Stomach (tissue), 9 donors: ENCODE results near the gene ANAPC10. TPM values are rescaled to one million over a fixed set of nuclear protein-coding genes. Genes with fewer than 3 reads are reported as not detected.

Experiments used
- DNase-seq, 2 donors: peaks; one replicate each; pipeline versions ENCODE4 v3.0.0 to v3.0.0-alpha.2; 2013 to 2019
- H3K27ac ChIP-seq, 5 donors: fragments of 200-600 bp in 4 of 5; sonication (generic) in 4 of 5; one replicate each; pipeline ENCODE4 v1.5.1; 2013 to 2019; ENCODE audit warnings: mild to moderate bottlenecking in 1 of 5, moderate library complexity in 1 of 5
- H3K27me3 ChIP-seq, 3 donors: fragments of 200-600 bp; sonication (generic); one replicate each; pipeline ENCODE4 v1.5.1; 2017 to 2019; ENCODE audit warnings: mixed run types in 1 of 3
- H3K36me3 ChIP-seq, 4 donors: fragments of 200-600 bp; sonication (generic); 1 replicate in 3 of 4; 2 replicates in 1 of 4; pipeline ENCODE4 v1.5.1; 2016 to 2019
- H3K4me1 ChIP-seq, 4 donors: fragments of 200-600 bp; sonication (generic); one replicate each; pipeline ENCODE4 v1.5.1; 2016 to 2019
- H3K4me3 ChIP-seq, 4 donors: fragments of 200-600 bp; sonication (generic) in 3 of 4; one replicate each; pipeline ENCODE4 v1.5.1; 2016 to 2019; ENCODE audit warnings: mild to moderate bottlenecking in 1 of 4
- H3K9me3 ChIP-seq, 4 donors: fragments of 200-600 bp; sonication (generic); one replicate each; pipeline ENCODE4 v1.5.1; 2016 to 2019
- EP300 ChIP-seq: sonication (generic); formaldehyde crosslinking; IDR thresholded peaks from one replicate; pipeline ENCODE4 v1.6.1; 2017; ENCODE audit warnings: antibody characterized with exemption
- POLR2A ChIP-seq, 4 donors: fragments of 450-650 bp; IDR thresholded peaks; one replicate each; pipeline ENCODE4 v1.6.1; 2016; ENCODE audit warnings: antibody characterized with exemption in 4 of 4, control low read depth in 2 of 4, mild to moderate bottlenecking in 1 of 4, moderate library complexity in 1 of 4
- POLR2AphosphoS5 ChIP-seq, 3 donors: sonication (generic); formaldehyde crosslinking; IDR thresholded peaks; one replicate each; pipeline ENCODE4 v1.6.1; 2016; ENCODE audit warnings: antibody characterized with exemption in 3 of 3
- WGBS, 5 donors: extraction: QIAGEN DNeasy Blood & Tissue Kit in 3 of 5; methylation state at CpG; one replicate each; pipeline versions ENCODE4 v1.1.5 to v1.1.7; 2013 to 2018; 5-methylcytosine and 5-hydroxymethylcytosine counted together
- intact Hi-C: fragments of 100-400 bp; cut with DNase I; formaldehyde crosslinking; loops from one replicate; pipeline ENCODE4 v1.15.1; 2023; ENCODE audit warnings: low total_unique reads
- polyA plus RNA-seq, 3 donors: library from polyadenylated mRNA; stranded (reverse); fragments of 200-250 nt; gene quantifications; one replicate each; pipeline ENCODE4 v1.2.3, GENCODE V29; 2013
- total RNA-seq, 5 donors: library from RNA; depleted of rRNA; stranded (reverse); fragments of >200 nt; gene quantifications; one replicate each; pipeline versions ENCODE4 v1.1.0 to v1.2.3, GENCODE V29; 2014 to 2016
- TF ChIP-seq, protein P1 (sequence below), 7 experiments: fragments of 450-650 bp in 4 of 7; fragments of 200-600 bp in 3 of 7; sonication (generic) in 3 of 7; IDR thresholded peaks; one replicate each; pipeline ENCODE4 v1.5.1; 2016 to 2019; ENCODE audit warnings: antibody characterized with exemption in 7 of 7, control low read depth in 2 of 7, mild to moderate bottlenecking in 1 of 7
- donor health status: healthy with polysubstance abuse.
- donor health status: Bipolar disorder and iron deficiency.
- donor health status: healthy.

The ANAPC10 gene
- total and polyA plus RNA-seq, 8 donors, result 2.6 to 42.0 (median 14.0) TPM

DNA sequence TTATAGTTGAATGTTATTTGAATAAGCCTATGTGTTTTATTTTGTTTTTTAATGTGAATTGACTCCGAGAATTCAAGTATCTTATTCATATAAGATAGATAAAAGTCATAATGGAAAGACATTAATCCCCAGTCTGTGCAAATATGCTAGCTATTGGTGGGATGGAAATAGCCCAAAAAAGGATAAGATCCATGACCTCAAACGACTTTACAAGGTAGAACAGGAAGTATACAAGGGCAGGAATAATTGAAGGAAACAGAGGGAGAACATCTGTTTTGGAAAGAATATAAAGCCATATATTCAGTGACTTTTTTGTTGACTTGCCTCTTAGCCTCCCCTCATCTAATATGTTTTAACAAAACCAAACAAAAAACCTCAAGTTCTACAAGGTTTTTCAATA, 9.1 kb upstream of the ANAPC10 start:
- intact Hi-C loops, result no loop called here
- TF ChIP-seq, protein P1, sequence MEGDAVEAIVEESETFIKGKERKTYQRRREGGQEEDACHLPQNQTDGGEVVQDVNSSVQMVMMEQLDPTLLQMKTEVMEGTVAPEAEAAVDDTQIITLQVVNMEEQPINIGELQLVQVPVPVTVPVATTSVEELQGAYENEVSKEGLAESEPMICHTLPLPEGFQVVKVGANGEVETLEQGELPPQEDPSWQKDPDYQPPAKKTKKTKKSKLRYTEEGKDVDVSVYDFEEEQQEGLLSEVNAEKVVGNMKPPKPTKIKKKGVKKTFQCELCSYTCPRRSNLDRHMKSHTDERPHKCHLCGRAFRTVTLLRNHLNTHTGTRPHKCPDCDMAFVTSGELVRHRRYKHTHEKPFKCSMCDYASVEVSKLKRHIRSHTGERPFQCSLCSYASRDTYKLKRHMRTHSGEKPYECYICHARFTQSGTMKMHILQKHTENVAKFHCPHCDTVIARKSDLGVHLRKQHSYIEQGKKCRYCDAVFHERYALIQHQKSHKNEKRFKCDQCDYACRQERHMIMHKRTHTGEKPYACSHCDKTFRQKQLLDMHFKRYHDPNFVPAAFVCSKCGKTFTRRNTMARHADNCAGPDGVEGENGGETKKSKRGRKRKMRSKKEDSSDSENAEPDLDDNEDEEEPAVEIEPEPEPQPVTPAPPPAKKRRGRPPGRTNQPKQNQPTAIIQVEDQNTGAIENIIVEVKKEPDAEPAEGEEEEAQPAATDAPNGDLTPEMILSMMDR (IDR thresholded peaks at IDR 0.05), result no peak
- TF ChIP-seq EP300 (no peak), POLR2AphosphoS5 (IDR thresholded peaks at IDR 0.05) (no peak), POLR2A (IDR thresholded peaks at IDR 0.05) (no peak)
- DNase-seq, result no peak
- Histone ChIP-seq H3K9me3 (no peaks in the 10 kb centered on the region), H3K4me1 (peaks cover 0 to 17% (median 5%) of the 10 kb centered on the region in 4 donors), H3K27me3 (no peaks in the 10 kb centered on the region), H3K4me3 (no peak overlapping the region), H3K27ac (no peak overlapping the region), H3K36me3 (peaks cover 14 to 80% (median 78%) of the 10 kb centered on the region in 4 donors)
- 36 to 62% (median 53%) methylated on average over 2 of the region's 2 CpGs for WGBS, 5 donors

DNA sequence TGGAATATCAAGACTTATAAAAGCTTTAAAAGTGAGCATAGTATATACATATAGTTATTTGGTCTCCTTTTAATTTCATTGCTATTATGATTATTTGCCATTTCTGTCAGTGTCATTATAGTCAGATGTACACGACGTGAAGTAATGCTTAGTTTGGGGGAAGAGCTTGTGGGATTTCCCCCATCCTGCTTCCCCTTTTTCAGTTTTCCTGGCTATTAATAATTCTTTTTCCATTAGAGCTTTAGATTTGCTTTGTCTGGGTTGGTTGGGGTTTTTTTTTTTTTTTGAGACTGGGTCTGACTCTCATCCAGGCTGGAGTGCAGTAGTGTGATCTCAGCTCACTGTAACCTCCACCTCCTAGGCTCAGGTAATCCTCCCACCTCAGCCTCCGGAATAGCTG, 5.5 kb upstream of the ANAPC10 start:
- Histone ChIP-seq H3K27me3 (no peaks in the 10 kb centered on the region), H3K9me3 (no peaks in the 10 kb centered on the region), H3K36me3 (peaks cover 0 to 43% (median 42%) of the 10 kb centered on the region in 4 donors), H3K27ac (no peak overlapping the region), H3K4me1 (peaks cover 13 to 50% (median 28%) of the 10 kb centered on the region in 4 donors), H3K4me3 (no peak overlapping the region)
- 75 to 94% (median 85%) methylated on average over 3 of the region's 3 CpGs for WGBS, 5 donors
- intact Hi-C loops, result no loop called here
- TF ChIP-seq EP300 (no peak), POLR2A (IDR thresholded peaks at IDR 0.05) (no peak), POLR2AphosphoS5 (IDR thresholded peaks at IDR 0.05) (no peak)
- peak in 1 of 2 donors; percentile 14 for DNase-seq

DNA sequence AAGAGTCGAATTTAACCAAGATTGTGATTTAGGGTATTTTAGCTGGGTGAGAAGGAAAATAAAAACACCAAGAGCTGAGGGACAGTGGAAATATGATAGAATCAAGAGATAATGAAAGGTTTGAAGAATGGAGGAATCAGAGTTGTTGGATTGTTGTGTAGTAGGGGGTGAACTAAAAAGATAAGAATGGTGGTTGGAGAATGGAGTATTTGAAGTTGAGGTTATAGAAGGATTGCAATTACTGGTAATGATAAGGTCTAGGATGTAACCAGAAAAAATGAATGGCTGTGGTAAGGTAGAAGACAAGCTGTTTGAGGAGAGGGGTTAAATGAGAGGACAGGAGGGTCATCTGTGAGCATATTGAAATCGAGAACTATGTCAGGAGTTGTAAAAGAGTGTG, 4.6 kb upstream of the ANAPC10 start:
- Histone ChIP-seq H3K36me3 (peaks cover 0 to 35% (median 33%) of the 10 kb centered on the region in 4 donors), H3K27ac (no peak overlapping the region), H3K4me3 (no peak overlapping the region), H3K4me1 (peaks cover 13 to 50% (median 28%) of the 10 kb centered on the region in 4 donors), H3K9me3 (no peaks in the 10 kb centered on the region), H3K27me3 (no peaks in the 10 kb centered on the region)
- intact Hi-C loops, result no loop called here
- TF ChIP-seq POLR2A (IDR thresholded peaks at IDR 0.05) (no peak), EP300 (no peak), POLR2AphosphoS5 (IDR thresholded peaks at IDR 0.05) (no peak)
- TF ChIP-seq, protein P1 (IDR thresholded peaks at IDR 0.05), result no peak
- 85 to 92% (median 87%) methylated on average over 2 of the region's 2 CpGs for WGBS, 5 donors
- no peak for DNase-seq

DNA sequence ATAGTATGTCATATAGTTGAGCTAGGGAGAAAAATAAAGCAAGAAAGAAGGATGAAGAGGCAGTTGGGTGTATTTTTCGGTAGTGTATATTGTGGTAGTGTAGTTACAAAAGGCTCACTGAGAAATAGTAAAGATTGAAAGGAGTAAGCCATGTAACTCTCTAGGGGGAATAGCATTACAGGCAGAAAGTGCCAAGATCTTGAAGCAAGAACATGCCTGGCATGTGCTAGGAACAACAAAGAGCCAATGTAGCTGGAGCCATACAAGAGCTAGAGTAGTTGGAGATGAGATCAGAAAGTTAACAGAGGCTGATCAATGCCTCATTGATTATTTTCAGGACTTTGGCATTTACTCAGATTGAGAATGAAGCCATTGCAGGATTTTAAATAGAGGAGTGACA, 3.1 kb upstream of the ANAPC10 start:
- no peaks in the 10 kb centered on the region for H3K9me3 ChIP-seq
- intact Hi-C loops, result no loop called here
- H3K27ac ChIP-seq, result no peak overlapping the region
- TF ChIP-seq, protein P1 (IDR thresholded peaks at IDR 0.05), result no peak
- no peak for TF ChIP-seq EP300
- TF ChIP-seq POLR2A (IDR thresholded peaks at IDR 0.05), result no peak
- TF ChIP-seq POLR2AphosphoS5 (IDR thresholded peaks at IDR 0.05), result no peak
- no peak for DNase-seq
- 97 to 100% (median 97%) methylated on average over 1 of the region's 1 CpG for WGBS, 5 donors
- H3K4me1 ChIP-seq, result peaks cover 22 to 64% (median 41%) of the 10 kb centered on the region in 4 donors
- H3K36me3 ChIP-seq, result peaks cover 0 to 19% (median 19%) of the 10 kb centered on the region in 4 donors
- H3K4me3 ChIP-seq, result no peak overlapping the region
- no peaks in the 10 kb centered on the region for H3K27me3 ChIP-seq

DNA sequence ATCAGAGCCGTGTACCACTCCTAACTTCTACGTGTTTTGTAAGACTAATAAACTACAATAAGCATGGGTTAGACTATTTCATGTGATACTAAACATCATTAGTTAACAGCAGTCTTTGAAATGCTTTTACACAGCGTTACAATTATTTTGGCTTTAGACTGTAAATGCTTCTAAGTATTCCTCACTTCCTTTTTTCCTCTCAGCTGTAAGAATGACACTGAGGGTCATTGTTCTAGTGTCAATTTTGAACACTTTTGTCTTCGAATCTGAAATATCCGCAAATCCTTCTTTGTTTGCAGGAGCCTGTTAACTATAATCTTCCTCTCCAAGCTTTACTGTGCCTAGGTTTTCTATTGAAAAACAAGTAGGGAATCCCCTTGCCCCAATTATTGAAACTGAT, 1.7 kb upstream of the ANAPC10 start:
- intact Hi-C loops, result no loop called here
- Histone ChIP-seq H3K36me3 (peaks cover 0 to 17% (median 14%) of the 10 kb centered on the region in 4 donors), H3K9me3 (no peaks in the 10 kb centered on the region), H3K27me3 (no peaks in the 10 kb centered on the region), H3K27ac (peak overlapping the region in 2 of 5 donors; percentile 91 to 92), H3K4me3 (peak overlapping the region; percentile 61 to 90 (median 74)), H3K4me1 (peaks cover 22 to 69% (median 44%) of the 10 kb centered on the region in 4 donors)
- peak in 1 of 2 donors; percentile 8 for DNase-seq
- TF ChIP-seq, protein P1 (IDR thresholded peaks at IDR 0.05), result no peak
- TF ChIP-seq POLR2A (IDR thresholded peaks at IDR 0.05), result no peak
- no peak for TF ChIP-seq EP300
- no peak for TF ChIP-seq POLR2AphosphoS5 (IDR thresholded peaks at IDR 0.05)
- 9 to 23% (median 14%) methylated on average over 5 of the region's 5 CpGs for WGBS, 5 donors
